GM19328 (cell line): ENCODE measurements around the gene OR7D2.

Experiments used
- ATAC-seq: cut with Tn5 transposase; IDR thresholded peaks from one replicate; pipeline ENCODE4 v1.9.1; 2021; ENCODE audit warnings: mild to moderate bottlenecking, moderate library complexity; ENCODE audit not compliant: unreplicated experiment

Gene OR7D2

DNA sequence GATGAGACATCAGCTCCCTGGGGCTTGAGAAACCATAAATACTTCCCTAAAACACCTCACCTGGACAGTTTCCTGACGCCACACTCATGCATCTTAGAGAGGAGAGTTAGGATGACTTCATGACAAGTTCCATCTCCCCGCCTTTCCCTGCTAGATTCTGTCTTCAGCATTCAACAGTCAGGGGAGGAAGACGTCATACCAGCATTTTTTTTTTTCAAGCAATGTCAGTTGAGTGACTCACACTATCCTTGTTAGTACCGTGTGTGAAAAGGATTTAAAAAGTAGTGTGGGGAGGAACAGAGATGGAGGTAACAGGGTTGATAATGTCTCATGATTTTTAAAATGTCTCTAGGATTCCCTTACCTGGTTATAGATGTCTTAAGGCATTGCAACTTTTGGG is at the start of gene OR7D2:
TSS of gene OR7D2 (plus strand) at position 79 of the 400 bp plus-strand sequence. CDS start 6,803 bp downstream, outside the sequence.
- no peak for ATAC-seq

DNA sequence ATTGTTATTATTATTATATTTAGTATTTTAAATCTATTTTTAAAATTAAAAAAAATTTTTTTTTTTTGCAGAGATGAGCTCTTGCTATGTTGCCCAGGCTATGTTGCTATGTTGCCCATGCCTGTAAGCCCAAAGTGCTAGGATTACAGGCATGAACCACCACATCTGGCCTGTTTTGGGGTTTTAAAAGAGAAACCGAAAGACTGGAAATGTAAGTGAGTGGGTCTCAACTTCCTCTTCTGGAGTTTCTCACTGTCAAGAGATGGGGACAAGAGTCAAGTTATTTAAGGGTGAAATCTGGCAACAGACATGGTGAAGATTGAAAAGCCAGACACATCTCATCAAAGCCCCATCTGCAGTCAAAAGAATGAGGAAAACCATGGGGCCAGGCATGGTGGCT is 47.8 kb upstream of the OR7D2 start:
- ATAC-seq: no peak

DNA sequence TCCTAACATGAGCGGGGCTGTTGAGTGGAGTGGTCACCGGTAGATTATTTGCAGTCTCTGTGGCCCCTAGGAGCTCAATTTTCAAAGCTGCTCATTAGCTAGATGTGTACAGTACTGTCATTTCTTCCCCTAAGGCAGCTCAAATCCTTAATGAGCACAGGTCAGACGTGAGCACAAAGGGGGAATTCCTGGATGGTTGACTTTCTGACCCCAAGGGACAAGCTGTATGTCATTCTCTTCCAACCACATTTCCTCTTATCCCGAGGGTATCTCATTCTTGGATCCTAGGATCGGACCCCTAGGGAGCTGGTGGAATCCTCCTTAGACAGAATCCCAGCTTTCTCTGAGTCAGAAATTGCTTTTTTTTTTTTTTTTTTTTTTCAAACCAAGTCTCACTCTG is 46.4 kb upstream of the OR7D2 start:
- no peak for ATAC-seq

DNA sequence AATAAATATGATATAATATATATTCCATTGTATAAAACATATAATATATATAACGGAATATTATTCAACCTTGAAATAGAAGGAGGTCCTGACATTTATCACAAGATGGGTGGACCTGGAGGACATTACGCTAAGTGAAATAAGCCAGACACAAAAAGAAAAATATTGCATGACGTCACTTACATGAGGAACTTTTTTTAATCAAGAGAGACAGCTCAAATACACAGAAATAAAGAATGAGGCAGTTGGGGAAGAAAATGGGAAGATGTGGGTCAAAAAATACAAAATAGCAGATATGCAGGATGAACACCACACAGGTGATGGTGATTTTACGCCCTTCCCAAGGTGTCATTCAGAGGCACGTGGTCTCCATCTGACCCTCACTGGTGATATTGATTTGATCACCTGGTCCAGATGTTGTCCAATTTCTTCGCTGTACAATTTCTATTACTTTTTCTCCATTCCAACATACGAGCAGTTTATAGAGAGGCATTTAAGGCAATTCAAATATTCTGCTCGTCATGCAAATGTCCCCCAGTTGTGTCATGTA is 39.1 kb upstream of the OR7D2 start:
- ATAC-seq: no peak

- ATAC-seq: peak; percentile 94
Observed at GRCh38 chr19:9140159-9140874, 38.5 kb upstream of the OR7D2 start, which contains the start of gene ZNF317. ZNF317 (plus strand) TSS chr19:9140397; CDS start chr19:9156017, 15,620 bp downstream.

DNA sequence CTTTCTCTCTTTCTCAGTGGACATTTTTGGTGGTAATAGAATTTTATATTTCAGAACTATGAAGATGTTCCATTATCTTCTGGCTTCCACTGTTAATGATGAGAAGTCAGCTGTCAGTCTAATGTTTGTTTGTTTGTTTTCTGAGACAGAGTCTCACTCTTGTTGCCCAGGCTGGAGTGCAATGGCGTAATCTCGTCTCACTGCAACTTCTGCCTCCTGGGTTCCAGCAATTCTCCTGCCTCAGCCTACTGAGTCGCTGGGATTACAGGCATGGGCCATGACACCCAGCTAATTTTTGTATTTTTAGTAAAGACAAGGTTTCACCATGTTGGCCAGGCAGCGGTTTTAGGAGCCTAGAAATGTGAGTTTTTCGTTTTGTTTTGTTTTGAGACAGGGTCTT is 33.9 kb upstream of the OR7D2 start:
- no peak for ATAC-seq

DNA sequence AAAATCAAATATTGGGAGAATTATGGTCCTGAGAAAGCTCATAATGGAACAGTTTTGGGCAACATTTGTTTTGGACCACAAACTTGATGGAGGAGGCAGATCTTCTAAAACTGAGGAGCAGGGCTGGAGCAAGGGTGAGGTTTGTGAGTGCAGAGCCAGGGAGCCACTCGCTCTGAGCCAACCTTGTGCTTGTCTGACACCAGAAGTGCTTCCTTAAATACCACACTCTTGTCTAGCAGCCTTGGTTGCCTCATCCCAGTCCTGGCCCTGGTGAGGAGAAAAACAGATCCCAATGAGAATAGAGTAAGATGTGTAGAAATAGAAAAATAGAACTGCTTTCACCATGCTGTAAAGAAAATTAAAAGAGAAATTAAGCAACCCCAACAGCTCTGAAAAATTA is 31.9 kb upstream of the OR7D2 start:
- no peak for ATAC-seq

DNA sequence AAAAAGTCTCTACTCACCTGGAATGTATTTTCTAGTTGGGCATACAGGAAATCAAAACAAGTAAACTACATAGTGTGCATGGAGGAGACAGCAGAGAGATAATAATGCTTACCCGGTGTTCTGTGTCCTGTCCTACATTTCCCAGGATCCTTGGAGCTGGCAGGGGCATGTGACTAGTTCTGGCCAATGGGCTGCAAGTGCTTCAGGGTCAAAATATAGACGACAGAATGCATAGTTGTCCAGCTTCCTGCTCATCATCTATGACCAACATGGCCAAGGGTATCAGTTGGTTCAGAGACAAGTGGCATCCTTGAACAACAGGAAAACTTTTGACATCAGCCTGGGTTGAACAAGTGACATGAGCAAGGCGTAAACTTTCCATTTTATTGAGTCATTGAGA is 30.1 kb upstream of the OR7D2 start:
- no peak for ATAC-seq

DNA sequence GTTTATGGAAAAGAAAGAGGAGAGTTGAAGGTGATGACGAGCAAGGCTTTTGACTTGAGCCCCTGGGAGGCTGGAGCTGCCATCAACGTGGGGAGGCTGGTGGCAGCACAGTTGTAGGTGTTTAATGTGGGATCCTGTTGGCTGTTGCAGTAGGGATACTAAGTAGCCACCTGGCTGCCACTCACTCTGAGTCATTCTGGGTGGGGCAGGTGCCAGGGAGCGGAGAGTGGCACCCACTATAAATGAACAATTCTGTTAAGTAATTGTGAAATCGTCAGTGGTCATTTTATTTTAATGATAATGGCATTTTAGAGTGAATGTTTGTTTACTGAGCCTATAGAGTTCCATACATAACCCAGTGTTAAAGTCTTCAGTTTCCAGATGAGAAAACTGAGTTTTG is 28.8 kb upstream of the OR7D2 start:
- no peak for ATAC-seq

GRCh38 chr19:9150650-9151049 is 28.1 kb upstream of the OR7D2 start:
- ATAC-seq: no peak

- no peak for ATAC-seq
Observed at GRCh38 chr19:9151367-9151766, 27.4 kb upstream of the OR7D2 start.

GRCh38 chr19:9155591-9155990 is 23.2 kb upstream of the OR7D2 start:
- no peak for ATAC-seq

DNA sequence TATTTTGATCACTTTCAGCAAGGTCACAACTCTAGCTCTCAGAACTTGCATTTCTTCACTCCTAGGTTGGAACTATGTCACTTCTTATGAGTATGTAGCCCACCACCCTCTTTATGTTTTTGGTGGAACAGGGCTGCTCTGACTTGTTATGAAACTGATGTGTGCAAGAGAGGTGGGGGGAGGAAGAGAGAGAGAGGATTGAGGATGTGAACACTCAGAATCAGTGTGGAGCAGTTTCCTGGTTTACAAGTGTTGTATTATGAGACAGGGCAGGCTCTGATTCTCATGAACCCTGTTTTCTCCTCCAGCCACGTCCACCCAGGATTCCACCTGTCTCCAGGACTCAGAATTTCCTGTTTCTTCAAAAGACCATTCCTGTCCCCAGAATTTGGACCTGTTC is 22.5 kb upstream of the OR7D2 start:
- ATAC-seq: no peak

- ATAC-seq: no peak
Observed at GRCh38 chr19:9159891-9160290, 18.9 kb upstream of the OR7D2 start.

- no peak for ATAC-seq
Observed at GRCh38 chr19:9161427-9161826, 17.4 kb upstream of the OR7D2 start.

- no peak for ATAC-seq
Observed at GRCh38 chr19:9165261-9165660, 13.5 kb upstream of the OR7D2 start.

GRCh38 chr19:9166846-9167245 is 11.9 kb upstream of the OR7D2 start:
- ATAC-seq: no peak

GRCh38 chr19:9171393-9171991 is 7.3 kb upstream of the OR7D2 start:
- ATAC-seq: no peak

- no peak for ATAC-seq
Observed at GRCh38 chr19:9175326-9175725, 3.5 kb upstream of the OR7D2 start.

DNA sequence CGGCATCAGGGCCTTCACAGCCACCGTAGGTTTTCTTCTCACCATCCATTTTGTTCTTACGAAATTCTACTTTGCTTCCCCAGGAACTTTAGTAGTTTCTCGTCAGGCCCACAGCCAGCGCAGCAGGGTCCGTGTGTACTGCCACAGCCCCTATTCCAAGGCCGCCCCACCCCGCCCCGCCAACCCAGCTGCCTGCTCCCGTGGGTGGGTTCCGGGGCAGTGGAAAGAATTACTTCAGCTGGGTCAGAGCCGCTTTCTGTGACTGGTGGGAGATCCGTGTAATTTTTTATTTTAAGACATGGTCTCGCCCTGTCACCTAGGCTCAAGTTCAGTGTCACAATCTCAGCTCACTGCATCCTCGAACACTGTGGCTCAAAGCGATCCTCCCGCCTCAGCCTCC is 4.2 kb downstream of the OR7D2 start:
- no peak for ATAC-seq

- no peak for ATAC-seq
Observed at GRCh38 chr19:9187191-9187590, 8.4 kb downstream of the OR7D2 start.

GRCh38 chr19:9189535-9189934 is 10.8 kb downstream of the OR7D2 start:
- no peak for ATAC-seq
